Measurements from ENCODE around the gene PEMT. TPM values are rescaled to one million over a fixed set of nuclear protein-coding genes. Genes with fewer than 3 reads are reported as not detected.

The PEMT gene
- total RNA-seq, 1 experiment from 2014 or later: 178 TPM

- Histone ChIP-seq H3F3A (ENCODE audit: low read length, unreplicated experiment) (no peaks in the 10 kb centered on the region), H3K36me3 (ENCODE audit: low read depth, low read length) (no peaks in the 10 kb centered on the region), H3K79me2 (ENCODE audit: low read length) (no peaks in the 10 kb centered on the region), H2AFZ (ENCODE audit: low read length) (no peak overlapping the region), H3K9ac (ENCODE audit: low read length) (no peak overlapping the region), H3K4me1 (ENCODE audit: insufficient read depth, low read length) (no peaks in the 10 kb centered on the region), H3K9me3 (ENCODE audit: low read length) (peaks cover 9% of the 10 kb centered on the region; the same call in 1 of the 2 replicates), H3K4me2 (ENCODE audit: low read length) (no peak overlapping the region), H3K4me3 (ENCODE audit: low read length) (no peak overlapping the region), H3K9me2 (replicated peaks; ENCODE audit: low read length) (no peaks in the 10 kb centered on the region), H4K20me1 (ENCODE audit: low read length) (no peaks in the 10 kb centered on the region), H3K27ac (ENCODE audit: low read length) (no peak overlapping the region), H3K27me3 (ENCODE audit: low read length) (no peaks in the 10 kb centered on the region)
- ATAC-seq: no peak
- no peak for TF ChIP-seq EZH2 (IDR thresholded peaks at IDR 0.05; ENCODE audit: low read length, unreplicated experiment)
- no peak for TF ChIP-seq EZH2phosphoT487 (IDR thresholded peaks at IDR 0.05; ENCODE audit: borderline replicate concordance, low read length)
- TF ChIP-seq CTCF (conservative IDR thresholded peaks at IDR 0.05; ENCODE audit: low read depth, low read length): no peak
- intact Hi-C loops (cut with micrococcal nuclease): no loop called here
- BruUV-seq (replicated peaks): no TSS peak
- ChIA-PET POLR2A (ENCODE audit: unreplicated experiment) (no interaction called here), CTCF (interaction anchor here (0.6 kb wide), 1 partner anchor 11 kb away, joined by 3 read pairs; no protein-coding TSS in a partner anchor)
- no peak for DNase-seq
Measured at GRCh38 chr17:17527534-17527933, 64.0 kb downstream of the PEMT start.

- POLR2A ChIA-PET (ENCODE audit: unreplicated experiment): no interaction called here
- Histone ChIP-seq H3K9ac (ENCODE audit: low read length) (no peak overlapping the region), H3K4me2 (ENCODE audit: low read length) (no peak overlapping the region), H3K4me1 (ENCODE audit: insufficient read depth, low read length) (no peaks in the 10 kb centered on the region), H3K4me3 (ENCODE audit: low read length) (no peak overlapping the region), H3K79me2 (ENCODE audit: low read length) (no peaks in the 10 kb centered on the region), H3K36me3 (ENCODE audit: low read depth, low read length) (no peaks in the 10 kb centered on the region), H3F3A (ENCODE audit: low read length, unreplicated experiment) (no peaks in the 10 kb centered on the region), H4K20me1 (ENCODE audit: low read length) (no peaks in the 10 kb centered on the region), H3K27ac (ENCODE audit: low read length) (no peak overlapping the region), H3K27me3 (ENCODE audit: low read length) (no peaks in the 10 kb centered on the region), H3K9me2 (replicated peaks; ENCODE audit: low read length) (no peaks in the 10 kb centered on the region), H2AFZ (ENCODE audit: low read length) (no peak overlapping the region), H3K9me3 (ENCODE audit: low read length) (no peaks in the 10 kb centered on the region)
- TF ChIP-seq EZH2 (IDR thresholded peaks at IDR 0.05; ENCODE audit: low read length, unreplicated experiment) (no peak), EZH2phosphoT487 (IDR thresholded peaks at IDR 0.05; ENCODE audit: borderline replicate concordance, low read length) (no peak), CTCF (conservative IDR thresholded peaks at IDR 0.05; ENCODE audit: low read depth, low read length) (no peak)
- intact Hi-C loops (cut with micrococcal nuclease): no loop called here
- CTCF ChIA-PET: no interaction called here
- no peak for DNase-seq
- no peak for ATAC-seq
- no TSS peak for BruUV-seq (replicated peaks)
Measured at GRCh38 chr17:17526369-17526768, 65.1 kb downstream of the PEMT start.

DNA sequence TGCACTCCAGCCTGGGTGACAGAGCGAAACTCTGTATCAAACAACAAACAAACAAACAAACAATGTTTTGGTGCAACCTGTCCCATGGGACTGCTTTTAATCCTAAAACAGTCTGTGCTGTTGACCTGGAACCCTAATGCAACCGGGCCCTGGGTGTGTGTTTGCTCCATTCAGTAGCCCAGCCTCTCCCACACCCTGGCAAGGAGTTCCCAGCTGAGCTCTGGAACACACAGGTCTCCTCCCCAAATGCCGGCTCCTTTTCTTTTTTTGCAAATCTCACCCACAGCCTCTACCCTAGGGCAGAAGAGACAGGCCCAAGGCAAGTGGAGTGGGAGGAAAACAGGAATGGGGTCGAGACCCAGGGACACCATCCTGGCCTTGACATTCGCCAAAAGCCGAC, 65.6 kb downstream of the PEMT start:
- Histone ChIP-seq H3K9ac (ENCODE audit: low read length) (no peak overlapping the region), H2AFZ (ENCODE audit: low read length) (no peak overlapping the region), H4K20me1 (ENCODE audit: low read length) (no peaks in the 10 kb centered on the region), H3K27me3 (ENCODE audit: low read length) (no peaks in the 10 kb centered on the region), H3K9me2 (replicated peaks; ENCODE audit: low read length) (no peaks in the 10 kb centered on the region), H3K79me2 (ENCODE audit: low read length) (no peaks in the 10 kb centered on the region), H3K4me2 (ENCODE audit: low read length) (no peak overlapping the region), H3K4me3 (ENCODE audit: low read length) (no peak overlapping the region), H3K4me1 (ENCODE audit: insufficient read depth, low read length) (no peaks in the 10 kb centered on the region), H3F3A (ENCODE audit: low read length, unreplicated experiment) (no peaks in the 10 kb centered on the region), H3K27ac (ENCODE audit: low read length) (no peak overlapping the region), H3K9me3 (ENCODE audit: low read length) (no peaks in the 10 kb centered on the region), H3K36me3 (ENCODE audit: low read depth, low read length) (no peaks in the 10 kb centered on the region)
- TF ChIP-seq CTCF (conservative IDR thresholded peaks at IDR 0.05; ENCODE audit: low read depth, low read length) (no peak), EZH2 (IDR thresholded peaks at IDR 0.05; ENCODE audit: low read length, unreplicated experiment) (no peak), EZH2phosphoT487 (IDR thresholded peaks at IDR 0.05; ENCODE audit: borderline replicate concordance, low read length) (no peak)
- intact Hi-C loops (cut with micrococcal nuclease): no loop called here
- DNase-seq: no peak
- ATAC-seq: no peak
- ChIA-PET CTCF (no interaction called here), POLR2A (ENCODE audit: unreplicated experiment) (interaction anchor here (0.6 kb wide), 1 partner anchor 1063 kb away, joined by 5 read pairs; no protein-coding TSS in a partner anchor)
- BruUV-seq (replicated peaks): no TSS peak

Data from PC-3 (cell line).